RWPE2 (cell line): ENCODE measurements around the gene CEACAM20.

ENCODE experiments used
- ATAC-seq: fragments of 200-7000 bp; cut with Tn5 transposase; 3 replicates; pipeline ENCODE4 v1.9.1; 2021; ENCODE audit warnings: low read depth
- DNase-seq: peaks from one replicate; pipeline ENCODE4 v3.0.0-alpha.2; 2020; ENCODE audit warnings: low spot score
- H3K27ac ChIP-seq: fragments of 450-650 bp; 2 replicates; pipeline ENCODE4 v1.5.1; 2017; ENCODE audit warnings: mild to moderate bottlenecking; ENCODE audit not compliant: poor library complexity, severe bottlenecking
- H3K27me3 ChIP-seq: fragments of 250-450 bp; sonication (Bioruptor Pico); 2 replicates; pipeline ENCODE4 v1.5.1; 2021; ENCODE audit warnings: mild to moderate bottlenecking, moderate library complexity; ENCODE audit not compliant: insufficient read depth, poor library complexity, severe bottlenecking
- H3K36me3 ChIP-seq: fragments of 250-450 bp; sonication (Bioruptor Pico); 2 replicates; pipeline ENCODE4 v1.5.1; 2020; ENCODE audit warnings: low read depth, mild to moderate bottlenecking, moderate library complexity
- H3K4me1 ChIP-seq: fragments of 250-450 bp; sonication (Bioruptor Pico); 2 replicates; pipeline ENCODE4 v1.5.1; 2021; ENCODE audit warnings: mild to moderate bottlenecking, moderate library complexity; ENCODE audit not compliant: insufficient read depth, poor library complexity, severe bottlenecking
- H3K4me3 ChIP-seq: fragments of 250-450 bp; sonication (Bioruptor Pico); 2 replicates; pipeline ENCODE4 v1.5.1; 2021; ENCODE audit warnings: mild to moderate bottlenecking, moderate library complexity; ENCODE audit not compliant: severe bottlenecking
- H3K9me3 ChIP-seq: fragments of 250-450 bp; sonication (Bioruptor Pico); 2 replicates; pipeline ENCODE4 v1.5.1; 2021; ENCODE audit warnings: mild to moderate bottlenecking, moderate library complexity; ENCODE audit not compliant: severe bottlenecking
- CTCF ChIP-seq: fragments of 450-650 bp; IDR thresholded peaks from one replicate; pipeline ENCODE4 v1.5.1; 2017; ENCODE audit warnings: mild to moderate bottlenecking, moderate library complexity; ENCODE audit not compliant: poor library complexity, severe bottlenecking

The CEACAM20 gene

GRCh38 chr19:44574186-44574950 lies 44.9 kb upstream of the CEACAM20 start:
- TF ChIP-seq CTCF, result no peak
- H3K9me3 ChIP-seq, result no peaks in the 10 kb centered on the region
- H3K36me3 ChIP-seq, result no peaks in the 10 kb centered on the region
- no peak overlapping the region for H3K4me3 ChIP-seq
- ATAC-seq (no peak), DNase-seq (no peak)
- H3K27ac ChIP-seq, result no peak overlapping the region
- no peaks in the 10 kb centered on the region for H3K4me1 ChIP-seq
- no peaks in the 10 kb centered on the region for H3K27me3 ChIP-seq

- H3K4me3 ChIP-seq, result no peak overlapping the region
- H3K36me3 ChIP-seq, result no peaks in the 10 kb centered on the region
- ATAC-seq (no peak), DNase-seq (no peak)
- no peaks in the 10 kb centered on the region for H3K27me3 ChIP-seq
- no peak overlapping the region for H3K27ac ChIP-seq
- TF ChIP-seq CTCF, result no peak
- H3K4me1 ChIP-seq, result no peaks in the 10 kb centered on the region
- H3K9me3 ChIP-seq, result no peaks in the 10 kb centered on the region
Observed at GRCh38 chr19:44573627-44574026, 44.2 kb upstream of the CEACAM20 start.

GRCh38 chr19:44573183-44573582 lies 43.7 kb upstream of the CEACAM20 start:
- Histone ChIP-seq H3K36me3 (no peaks in the 10 kb centered on the region), H3K27me3 (no peaks in the 10 kb centered on the region), H3K4me3 (no peak overlapping the region), H3K27ac (no peak overlapping the region), H3K4me1 (no peaks in the 10 kb centered on the region), H3K9me3 (no peaks in the 10 kb centered on the region)
- DNase-seq (no peak), ATAC-seq (no peak)
- TF ChIP-seq CTCF, result no peak

GRCh38 chr19:44572581-44572900 lies 43.1 kb upstream of the CEACAM20 start:
- H3K4me3 ChIP-seq, result no peak overlapping the region
- ATAC-seq, result no peak

More at GRCh38 chr19:44572581-44572900, 43.1 kb upstream of the CEACAM20 start:
- Histone ChIP-seq H3K27me3 (no peaks in the 10 kb centered on the region), H3K36me3 (no peaks in the 10 kb centered on the region), H3K4me1 (no peaks in the 10 kb centered on the region), H3K9me3 (no peaks in the 10 kb centered on the region), H3K27ac (no peak overlapping the region)
- TF ChIP-seq CTCF, result no peak
- no peak for DNase-seq
